Loucy (cell line): ENCODE results near the gene NDUFV1.

Experiments used
- H2AFZ ChIP-seq: fragments of 200-600 bp; sonication (generic); 2 replicates; pipeline ENCODE4 v1.6.0; 2016; ENCODE audit warnings: antibody characterized with exemption, mild to moderate bottlenecking, low read length, moderate library complexity
- H3F3A ChIP-seq: fragments of 200-600 bp; 2 replicates; pipeline ENCODE4 v1.6.0; 2016; ENCODE audit warnings: antibody characterized with exemption, low read depth, mild to moderate bottlenecking
- H3K27me3 ChIP-seq: fragments of 200-600 bp; sonication (generic); 2 replicates; pipeline ENCODE4 v1.6.1; 2014; ENCODE audit warnings: low read length, mild to moderate bottlenecking; ENCODE audit not compliant: insufficient read depth, poor library complexity, severe bottlenecking
- H3K36me3 ChIP-seq: fragments of 200-600 bp; sonication (generic); 2 replicates; pipeline ENCODE4 v1.6.1; 2016; ENCODE audit warnings: low read length; ENCODE audit not compliant: insufficient read depth
- H3K4me1 ChIP-seq: fragments of 200-600 bp; sonication (generic); 2 replicates; pipeline ENCODE4 v1.5.1; 2014; ENCODE audit warnings: low read length, mild to moderate bottlenecking; ENCODE audit not compliant: insufficient read depth, poor library complexity, severe bottlenecking
- H3K4me2 ChIP-seq: fragments of 200-600 bp; sonication (generic); 2 replicates; pipeline ENCODE4 v1.6.0; 2014; ENCODE audit warnings: antibody characterized with exemption, low read length, low read depth, mild to moderate bottlenecking; ENCODE audit not compliant: poor library complexity, severe bottlenecking
- H3K4me3 ChIP-seq: fragments of 200-600 bp; sonication (generic); 2 replicates; pipeline ENCODE4 v1.5.1; 2014; ENCODE audit warnings: low read length, mild to moderate bottlenecking, mixed read lengths; ENCODE audit not compliant: poor library complexity, severe bottlenecking
- H3K79me2 ChIP-seq: fragments of 200-600 bp; sonication (generic); 2 replicates; pipeline ENCODE4 v1.6.1; 2014; ENCODE audit warnings: low read length; ENCODE audit not compliant: insufficient read depth
- H3K9ac ChIP-seq: fragments of 200-600 bp; sonication (generic); 2 replicates; pipeline ENCODE4 v1.6.0; 2014; ENCODE audit warnings: mild to moderate bottlenecking, low read depth, low read length, moderate library complexity; ENCODE audit not compliant: poor library complexity, severe bottlenecking
- H3K9me2 ChIP-seq: fragments of 200-600 bp; sonication (generic); replicated peaks from 2 replicates; pipeline ENCODE4 v1.6.1; 2016; ENCODE audit warnings: low read depth, low read length, mixed read lengths
- H3K9me3 ChIP-seq: fragments of 200-600 bp; sonication (generic); 2 replicates; pipeline ENCODE4 v1.6.1; 2014; ENCODE audit warnings: mild to moderate bottlenecking, antibody characterized with exemption, low read length, low read depth; ENCODE audit not compliant: insufficient read depth
- H4K20me1 ChIP-seq: fragments of 200-600 bp; sonication (generic); 2 replicates; pipeline ENCODE4 v1.6.0; 2014; ENCODE audit warnings: antibody characterized with exemption, low read length, mild to moderate bottlenecking; ENCODE audit not compliant: insufficient read depth, poor library complexity, severe bottlenecking
- EZH2phosphoT487 ChIP-seq: fragments of 200-600 bp; IDR thresholded peaks from 2 replicates; pipeline ENCODE4 v1.6.1; 2018; ENCODE audit warnings: antibody characterized with exemption, mild to moderate bottlenecking, moderate library complexity, borderline replicate concordance
- TF ChIP-seq, protein P1 (sequence below): fragments of 200-600 bp; sonication (generic); conservative IDR thresholded peaks from 2 replicates; pipeline ENCODE4 v1.5.1; 2014; ENCODE audit warnings: mild to moderate bottlenecking, antibody characterized with exemption, low read length

Gene NDUFV1

DNA sequence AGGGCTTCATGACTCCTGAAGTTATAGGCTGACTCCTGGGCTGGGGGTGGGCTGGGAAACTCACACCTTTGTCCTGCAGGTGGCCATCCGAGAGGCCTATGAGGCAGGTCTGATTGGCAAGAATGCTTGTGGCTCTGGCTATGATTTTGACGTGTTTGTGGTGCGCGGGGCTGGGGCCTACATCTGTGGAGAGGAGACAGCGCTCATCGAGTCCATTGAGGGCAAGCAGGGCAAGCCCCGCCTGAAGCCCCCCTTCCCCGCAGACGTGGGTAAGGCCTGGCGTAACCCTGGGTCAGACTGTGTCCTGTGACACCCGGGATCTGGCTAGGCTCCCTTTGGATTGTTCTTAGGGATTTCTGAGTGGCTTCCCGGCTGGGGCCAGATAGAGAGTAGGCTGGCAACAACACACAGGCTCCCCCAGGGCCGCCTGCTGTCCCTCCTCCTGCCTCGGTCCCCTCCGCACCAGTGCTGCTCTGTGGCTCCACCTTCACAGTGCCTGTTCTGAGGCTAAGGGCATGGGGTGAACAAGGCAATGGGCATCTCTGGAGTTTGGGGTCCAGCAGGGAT is 3.6 kb downstream of the NDUFV1 start:
- Histone ChIP-seq H3K4me2 (no peak overlapping the region), H3K4me3 (no peak overlapping the region), H2AFZ (no peak overlapping the region), H3K27me3 (no peaks in the 10 kb centered on the region), H3F3A (no peaks in the 10 kb centered on the region), H3K9ac (no peak overlapping the region), H4K20me1 (no peaks in the 10 kb centered on the region), H3K9me3 (no peaks in the 10 kb centered on the region), H3K9me2 (no peaks in the 10 kb centered on the region), H3K36me3 (peaks cover 7% of the 10 kb centered on the region; the same call in 1 of the 2 replicates), H3K4me1 (peaks cover 41% of the 10 kb centered on the region), H3K79me2 (peaks cover 28% of the 10 kb centered on the region)
- TF ChIP-seq EZH2phosphoT487: no peak

DNA sequence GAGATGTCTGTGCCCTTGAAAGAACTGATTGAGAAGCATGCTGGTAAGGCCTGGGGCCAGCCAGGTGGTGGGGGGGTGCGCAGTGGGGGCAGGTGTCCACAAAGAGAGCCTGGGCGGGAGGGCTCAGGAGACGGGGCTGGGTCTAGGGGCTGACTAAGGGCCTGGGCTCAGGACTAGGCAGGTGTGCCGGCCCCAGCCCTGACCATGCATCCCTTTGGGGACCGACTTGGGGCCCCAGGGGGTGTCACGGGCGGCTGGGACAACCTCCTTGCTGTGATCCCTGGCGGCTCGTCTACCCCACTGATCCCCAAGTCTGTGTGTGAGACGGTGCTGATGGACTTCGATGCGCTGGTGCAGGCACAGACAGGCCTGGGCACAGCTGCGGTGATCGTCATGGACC is 4.4 kb downstream of the NDUFV1 start:
- H3K9ac ChIP-seq: no peak overlapping the region
- no peak for TF ChIP-seq EZH2phosphoT487
- TF ChIP-seq, protein P1, sequence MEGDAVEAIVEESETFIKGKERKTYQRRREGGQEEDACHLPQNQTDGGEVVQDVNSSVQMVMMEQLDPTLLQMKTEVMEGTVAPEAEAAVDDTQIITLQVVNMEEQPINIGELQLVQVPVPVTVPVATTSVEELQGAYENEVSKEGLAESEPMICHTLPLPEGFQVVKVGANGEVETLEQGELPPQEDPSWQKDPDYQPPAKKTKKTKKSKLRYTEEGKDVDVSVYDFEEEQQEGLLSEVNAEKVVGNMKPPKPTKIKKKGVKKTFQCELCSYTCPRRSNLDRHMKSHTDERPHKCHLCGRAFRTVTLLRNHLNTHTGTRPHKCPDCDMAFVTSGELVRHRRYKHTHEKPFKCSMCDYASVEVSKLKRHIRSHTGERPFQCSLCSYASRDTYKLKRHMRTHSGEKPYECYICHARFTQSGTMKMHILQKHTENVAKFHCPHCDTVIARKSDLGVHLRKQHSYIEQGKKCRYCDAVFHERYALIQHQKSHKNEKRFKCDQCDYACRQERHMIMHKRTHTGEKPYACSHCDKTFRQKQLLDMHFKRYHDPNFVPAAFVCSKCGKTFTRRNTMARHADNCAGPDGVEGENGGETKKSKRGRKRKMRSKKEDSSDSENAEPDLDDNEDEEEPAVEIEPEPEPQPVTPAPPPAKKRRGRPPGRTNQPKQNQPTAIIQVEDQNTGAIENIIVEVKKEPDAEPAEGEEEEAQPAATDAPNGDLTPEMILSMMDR: no peak
- peaks cover 28% of the 10 kb centered on the region for H3K79me2 ChIP-seq
- no peaks in the 10 kb centered on the region for H3F3A ChIP-seq
- no peak overlapping the region for H3K4me2 ChIP-seq
- H3K9me2 ChIP-seq: no peaks in the 10 kb centered on the region
- no peaks in the 10 kb centered on the region for H3K27me3 ChIP-seq
- peaks cover 34% of the 10 kb centered on the region for H3K4me1 ChIP-seq
- no peaks in the 10 kb centered on the region for H4K20me1 ChIP-seq
- no peak overlapping the region for H3K4me3 ChIP-seq
- no peaks in the 10 kb centered on the region for H3K9me3 ChIP-seq
- peaks cover 7% of the 10 kb centered on the region; the same call in 1 of the 2 replicates for H3K36me3 ChIP-seq
- no peak overlapping the region for H2AFZ ChIP-seq

DNA sequence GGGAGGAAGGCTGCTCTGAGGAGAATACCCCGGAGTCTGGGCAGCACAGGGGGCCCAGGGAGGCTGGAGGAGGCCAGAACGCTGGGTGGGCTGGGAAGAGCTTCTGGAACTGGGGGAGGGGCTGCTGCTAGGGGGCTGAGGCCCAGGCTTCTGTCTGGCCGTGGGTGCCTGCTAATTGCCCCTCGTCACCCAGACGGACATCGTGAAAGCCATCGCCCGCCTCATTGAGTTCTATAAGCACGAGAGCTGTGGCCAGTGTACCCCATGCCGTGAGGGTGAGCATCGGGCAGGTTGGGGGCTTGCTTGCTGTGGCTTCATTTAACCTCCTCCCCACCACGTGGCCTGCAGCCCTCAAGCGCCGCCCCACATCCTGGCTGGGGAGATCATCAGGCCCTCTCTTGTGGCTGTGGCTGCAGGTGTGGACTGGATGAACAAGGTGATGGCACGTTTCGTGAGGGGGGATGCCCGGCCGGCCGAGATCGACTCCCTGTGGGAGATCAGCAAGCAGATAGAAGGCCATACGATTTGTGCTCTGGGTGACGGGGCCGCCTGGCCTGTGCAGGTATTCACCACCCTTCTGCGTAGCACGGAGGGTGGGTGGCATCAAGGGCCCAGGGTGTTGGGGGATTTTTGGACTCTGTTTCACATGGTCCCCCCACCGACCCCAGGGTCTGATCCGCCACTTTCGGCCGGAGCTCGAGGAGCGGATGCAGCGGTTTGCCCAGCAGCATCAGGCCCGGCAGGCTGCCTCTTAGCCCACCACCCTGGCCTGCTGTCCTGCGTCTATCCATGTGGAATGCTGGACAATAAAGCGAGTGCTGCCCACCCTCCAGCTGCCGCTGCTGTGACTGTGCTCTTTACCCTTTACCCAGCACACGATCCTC is 5.2 kb downstream of the NDUFV1 start:
- H3K79me2 ChIP-seq: peaks cover 26% of the 10 kb centered on the region
- H3K9me2 ChIP-seq: no peaks in the 10 kb centered on the region
- H3K27me3 ChIP-seq: no peaks in the 10 kb centered on the region
- H2AFZ ChIP-seq: no peak overlapping the region
- H3K9me3 ChIP-seq: no peaks in the 10 kb centered on the region
- no peak overlapping the region for H3K9ac ChIP-seq
- H3K4me2 ChIP-seq: no peak overlapping the region
- TF ChIP-seq, protein P1: no peak
- peaks cover 7% of the 10 kb centered on the region; the same call in 1 of the 2 replicates for H3K36me3 ChIP-seq
- no peak overlapping the region for H3K4me3 ChIP-seq
- no peaks in the 10 kb centered on the region for H4K20me1 ChIP-seq
- peaks cover 31% of the 10 kb centered on the region for H3K4me1 ChIP-seq
- H3F3A ChIP-seq: no peaks in the 10 kb centered on the region
